ENCODE results near the gene SP140.
A peak's percentile ranks its signal among the peaks of the same experiment; 100 is the strongest.

The SP140 gene

DNA sequence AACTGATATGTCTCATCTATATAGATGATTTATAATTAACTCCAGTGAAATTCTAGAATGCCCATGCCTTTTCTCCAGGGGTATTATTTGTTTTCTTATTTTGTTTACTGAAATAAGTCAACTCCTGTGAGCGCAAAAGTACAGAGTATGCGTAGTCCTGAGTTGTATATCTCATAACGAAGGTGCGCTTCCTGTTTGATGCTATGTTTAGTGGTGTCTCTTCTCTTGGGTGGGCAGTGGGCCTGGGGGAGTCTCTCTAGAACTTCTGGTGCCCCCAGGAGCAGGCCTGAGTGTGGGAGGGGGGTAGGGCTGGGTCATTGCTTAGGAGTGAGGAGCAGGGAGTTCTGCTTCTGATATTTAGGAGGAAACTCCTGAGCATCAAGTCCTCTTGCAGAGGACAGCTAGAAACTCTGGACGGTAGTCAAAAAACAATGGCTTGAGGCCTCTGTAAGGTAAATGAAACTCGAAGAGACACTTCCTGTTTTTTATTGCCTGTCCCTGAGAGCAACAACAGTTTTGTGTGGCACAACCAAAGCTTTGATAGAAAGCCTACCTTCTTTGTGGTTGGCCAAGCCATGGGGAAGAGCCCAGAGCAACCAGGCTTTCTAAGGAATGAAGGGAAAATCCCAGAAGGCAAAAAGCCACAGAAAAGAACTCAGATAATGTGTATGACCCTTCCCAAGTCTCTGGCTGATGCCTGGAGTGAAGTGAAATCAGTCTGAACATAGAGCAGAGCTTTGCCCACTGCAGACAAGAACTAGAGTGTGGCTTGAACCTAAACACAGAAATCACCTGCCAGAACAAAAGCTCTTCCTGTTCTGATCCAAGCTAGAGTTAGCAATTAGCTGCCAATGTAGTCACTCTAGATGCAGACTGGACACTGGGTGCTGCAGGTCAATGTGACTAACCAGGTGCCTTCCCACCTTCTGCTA lies 92.9 kb downstream of the SP140 start:
- Mint-ChIP-seq H3K36me3 (ENCODE audit: low read depth) (peaks cover 63% of the 10 kb centered on the region), H3K4me1 (ENCODE audit: low read depth) (peaks cover 46% of the 10 kb centered on the region), H3K9me3 (peaks cover 14% of the 10 kb centered on the region), H3K27me3 (ENCODE audit: low read depth) (no peaks in the 10 kb centered on the region), H3K27ac (peak overlapping the region; percentile 95), H3K4me3 (peak overlapping the region; percentile 78)
- no peak for DNase-seq (ENCODE audit: low spot score)

DNA sequence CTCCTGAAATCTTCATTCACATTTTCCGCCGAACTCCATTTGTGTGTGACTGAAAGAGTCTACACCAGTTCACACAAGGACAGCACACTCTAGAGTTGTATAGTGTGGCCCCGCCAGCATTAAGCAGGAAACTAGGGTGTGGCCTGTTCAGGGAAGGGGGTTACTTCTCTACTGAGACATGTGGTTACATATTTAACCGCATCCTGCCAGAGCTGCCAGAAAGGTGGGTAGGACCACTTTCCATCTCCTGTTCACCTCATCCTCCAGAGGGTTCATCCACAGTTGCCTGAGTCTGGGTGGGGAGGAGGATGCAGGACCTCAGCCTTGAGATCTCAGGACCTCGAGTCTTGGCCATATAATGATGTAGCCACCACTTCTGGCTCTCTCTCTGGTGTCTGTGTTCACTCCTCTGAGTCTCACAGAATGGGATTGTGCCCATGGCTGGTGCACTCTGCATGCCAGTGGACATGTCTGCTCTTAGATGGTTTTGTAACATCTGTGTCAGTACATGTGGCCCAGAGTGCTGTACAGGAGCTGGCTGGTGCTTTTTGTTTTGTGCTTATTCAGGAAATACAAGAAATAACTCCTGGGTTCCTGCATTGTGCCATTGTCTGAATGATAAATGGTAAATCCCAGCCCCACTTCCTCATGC lies 93.8 kb downstream of the SP140 start:
- DNase-seq (ENCODE audit: low spot score) = peak; percentile 72
- Mint-ChIP-seq H3K36me3 (ENCODE audit: low read depth) (peaks cover 56% of the 10 kb centered on the region), H3K4me1 (ENCODE audit: low read depth) (peaks cover 51% of the 10 kb centered on the region)

DNA sequence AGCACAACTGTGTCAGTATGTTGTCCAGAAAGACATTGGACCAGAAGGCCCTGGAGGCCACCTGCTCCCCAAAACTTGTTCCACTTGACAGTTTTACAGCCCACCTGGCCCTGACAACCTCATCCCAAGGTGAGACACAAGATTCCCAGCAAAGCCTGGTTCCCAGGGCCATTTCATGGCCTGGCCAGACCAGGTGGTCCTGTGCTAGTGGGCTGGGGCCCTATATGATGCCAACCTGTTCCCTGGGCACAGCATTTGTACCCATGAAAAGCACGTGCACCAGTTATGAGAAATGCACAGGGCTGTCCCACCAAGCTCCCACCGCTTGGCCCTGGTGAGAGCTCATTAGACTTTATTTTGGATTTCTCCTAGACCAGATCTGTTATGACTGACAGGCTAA lies 95.5 kb downstream of the SP140 start:
- no peak for DNase-seq (ENCODE audit: low spot score)
- peak overlapping the region; percentile 69 for H3K27ac Mint-ChIP-seq
- peak overlapping the region; percentile 66 for H3K4me3 Mint-ChIP-seq
- peaks cover 61% of the 10 kb centered on the region for H3K4me1 Mint-ChIP-seq (ENCODE audit: low read depth)
- no peaks in the 10 kb centered on the region for H3K27me3 Mint-ChIP-seq (ENCODE audit: low read depth)
- peaks cover 47% of the 10 kb centered on the region for H3K36me3 Mint-ChIP-seq (ENCODE audit: low read depth)
- H3K9me3 Mint-ChIP-seq = peaks cover 14% of the 10 kb centered on the region

More for the DNA sequence above, 93.8 kb downstream of the SP140 start:
- H3K4me3 Mint-ChIP-seq = peak overlapping the region; percentile 78
- peaks cover 14% of the 10 kb centered on the region for H3K9me3 Mint-ChIP-seq
- peak overlapping the region; percentile 95 for H3K27ac Mint-ChIP-seq
- H3K27me3 Mint-ChIP-seq (ENCODE audit: low read depth) = no peaks in the 10 kb centered on the region

DNA sequence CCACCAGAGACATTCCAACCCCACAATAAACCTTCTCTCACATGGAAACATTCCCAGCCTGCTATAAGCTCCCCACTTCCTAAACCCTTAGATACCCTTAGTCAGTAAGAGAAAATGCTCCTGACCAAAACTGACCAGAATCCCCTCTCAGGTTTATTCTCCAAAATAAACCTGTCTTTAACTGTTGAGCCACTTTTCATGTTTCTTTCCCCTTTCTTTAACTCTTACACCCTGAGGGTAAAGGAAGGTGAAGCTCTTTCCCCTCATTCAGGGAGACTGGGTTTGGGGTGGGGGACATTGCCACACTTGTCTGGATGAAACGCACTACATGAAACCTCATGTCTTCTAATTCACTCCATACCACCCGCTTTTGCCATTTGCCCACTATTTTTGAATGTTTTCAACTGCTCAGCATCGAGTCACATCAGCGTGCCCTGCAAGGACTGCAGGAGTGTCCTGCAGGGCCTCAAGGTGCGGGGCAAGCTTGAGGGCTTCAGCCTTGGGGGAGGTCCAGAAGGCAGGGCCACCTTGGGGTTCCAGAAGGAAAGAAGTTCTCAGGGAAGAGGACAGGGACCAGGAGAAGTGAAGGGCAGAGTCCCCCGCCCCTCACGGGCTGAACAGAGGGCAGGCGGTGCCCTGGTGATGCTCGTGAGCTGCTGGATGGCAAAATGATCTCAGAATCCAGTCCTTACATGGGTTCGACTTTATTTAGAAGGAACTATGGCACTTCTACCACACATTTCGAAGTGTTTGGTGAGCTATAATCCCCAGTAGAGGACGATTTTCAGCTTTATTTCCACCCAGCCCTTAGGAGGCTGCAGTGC lies 97.2 kb downstream of the SP140 start:
- peaks cover 14% of the 10 kb centered on the region for H3K9me3 Mint-ChIP-seq
- DNase-seq (ENCODE audit: low spot score) = no peak
- H3K27me3 Mint-ChIP-seq (ENCODE audit: low read depth) = no peaks in the 10 kb centered on the region
- H3K27ac Mint-ChIP-seq = peak overlapping the region; percentile 67
- peaks cover 47% of the 10 kb centered on the region for H3K36me3 Mint-ChIP-seq (ENCODE audit: low read depth)
- no peak overlapping the region for H3K4me3 Mint-ChIP-seq
- H3K4me1 Mint-ChIP-seq (ENCODE audit: low read depth) = peaks cover 59% of the 10 kb centered on the region

DNA sequence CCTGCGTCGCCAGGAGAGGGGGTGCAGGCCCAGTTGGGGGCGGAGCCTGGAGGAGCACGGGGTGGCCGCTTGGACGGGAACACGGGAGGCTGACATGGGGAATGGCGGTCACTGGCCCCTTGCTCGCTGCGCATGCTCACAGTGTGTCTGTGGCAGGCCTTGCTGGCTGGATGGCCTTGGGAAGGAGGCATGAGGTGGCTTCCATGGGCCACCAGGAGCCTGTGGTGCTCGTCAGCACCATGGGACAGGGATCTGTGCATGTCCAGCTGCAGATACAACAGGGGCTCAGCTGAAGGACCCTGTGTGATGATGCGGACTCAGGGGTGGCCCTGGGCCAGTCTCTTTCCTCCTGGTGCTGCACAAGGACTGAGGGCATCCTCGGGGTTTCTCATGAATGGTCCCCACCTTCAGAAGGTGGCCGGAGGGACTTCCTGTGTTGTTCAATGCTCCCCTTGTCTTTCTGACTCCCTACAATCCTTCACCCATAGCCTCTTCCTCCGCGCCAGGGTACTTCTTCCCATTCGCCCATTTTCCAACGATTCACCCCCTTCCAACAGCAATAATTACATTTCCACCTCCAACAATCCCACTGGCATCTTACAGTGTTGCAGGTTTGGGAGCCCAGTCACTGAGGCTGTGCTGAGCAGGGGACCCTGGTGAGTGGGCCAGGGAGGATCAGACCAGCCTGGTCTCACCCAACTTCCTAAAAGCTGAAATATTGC lies 98.0 kb downstream of the SP140 start:
- no peak overlapping the region for H3K27ac Mint-ChIP-seq
- peaks cover 54% of the 10 kb centered on the region for H3K4me1 Mint-ChIP-seq (ENCODE audit: low read depth)
- no peaks in the 10 kb centered on the region for H3K27me3 Mint-ChIP-seq (ENCODE audit: low read depth)
- H3K36me3 Mint-ChIP-seq (ENCODE audit: low read depth) = peaks cover 46% of the 10 kb centered on the region
- DNase-seq (ENCODE audit: low spot score) = no peak
- peaks cover 11% of the 10 kb centered on the region for H3K9me3 Mint-ChIP-seq
- no peak overlapping the region for H3K4me3 Mint-ChIP-seq

GRCh38 chr2:230324503-230324902 lies 99.0 kb downstream of the SP140 start:
- Mint-ChIP-seq H3K36me3 (ENCODE audit: low read depth) (peaks cover 55% of the 10 kb centered on the region), H3K27me3 (ENCODE audit: low read depth) (no peaks in the 10 kb centered on the region), H3K27ac (no peak overlapping the region), H3K4me1 (ENCODE audit: low read depth) (peaks cover 57% of the 10 kb centered on the region), H3K4me3 (no peak overlapping the region), H3K9me3 (peaks cover 11% of the 10 kb centered on the region)
- DNase-seq (ENCODE audit: low spot score) = no peak

- Mint-ChIP-seq H3K36me3 (ENCODE audit: low read depth) (peaks cover 62% of the 10 kb centered on the region), H3K27ac (peak overlapping the region; percentile 79), H3K4me3 (peak overlapping the region; percentile 97), H3K4me1 (ENCODE audit: low read depth) (peaks cover 63% of the 10 kb centered on the region), H3K27me3 (ENCODE audit: low read depth) (no peaks in the 10 kb centered on the region), H3K9me3 (peaks cover 11% of the 10 kb centered on the region)
- no peak for DNase-seq (ENCODE audit: low spot score)
Observed at GRCh38 chr2:230325316-230326243, 100.0 kb downstream of the SP140 start.

GRCh38 chr2:230326453-230327417 lies 101.2 kb downstream of the SP140 start, which contains the start of gene SP140L:
Gene SP140L (plus strand): TSS chr2:230327193. CDS start chr2:230327270, 77 bp downstream.
- Mint-ChIP-seq H3K36me3 (ENCODE audit: low read depth) (peaks cover 64% of the 10 kb centered on the region), H3K9me3 (peaks cover 6% of the 10 kb centered on the region), H3K27ac (peak within 1 kb of the TSS; percentile 92), H3K4me3 (peak within 1 kb of the TSS; percentile 97), H3K4me1 (ENCODE audit: low read depth) (peaks cover 62% of the 10 kb centered on the region), H3K27me3 (ENCODE audit: low read depth) (no peaks in the 10 kb centered on the region)
- peak; percentile 76 for DNase-seq (ENCODE audit: low spot score)

GRCh38 chr2:230327418-230328154 lies 102.0 kb downstream of the SP140 start:
- H3K4me3 Mint-ChIP-seq = peak overlapping the region; percentile 97
- H3K27me3 Mint-ChIP-seq (ENCODE audit: low read depth) = no peaks in the 10 kb centered on the region
- H3K36me3 Mint-ChIP-seq (ENCODE audit: low read depth) = peaks cover 64% of the 10 kb centered on the region
- H3K27ac Mint-ChIP-seq = peak overlapping the region; percentile 92
- no peak for DNase-seq (ENCODE audit: low spot score)
- H3K4me1 Mint-ChIP-seq (ENCODE audit: low read depth) = peaks cover 62% of the 10 kb centered on the region
- peaks cover 3% of the 10 kb centered on the region for H3K9me3 Mint-ChIP-seq

- Mint-ChIP-seq H3K4me1 (ENCODE audit: low read depth) (peaks cover 61% of the 10 kb centered on the region), H3K27me3 (ENCODE audit: low read depth) (no peaks in the 10 kb centered on the region), H3K27ac (peak overlapping the region; percentile 64), H3K36me3 (ENCODE audit: low read depth) (peaks cover 66% of the 10 kb centered on the region), H3K9me3 (no peaks in the 10 kb centered on the region), H3K4me3 (peak overlapping the region; percentile 97)
- DNase-seq (ENCODE audit: low spot score) = no peak
Observed at GRCh38 chr2:230328155-230328458, 102.6 kb downstream of the SP140 start.

GRCh38 chr2:230329946-230330605 lies 104.5 kb downstream of the SP140 start:
- Mint-ChIP-seq H3K9me3 (no peaks in the 10 kb centered on the region), H3K4me3 (peak overlapping the region; percentile 97), H3K36me3 (ENCODE audit: low read depth) (peaks cover 75% of the 10 kb centered on the region), H3K4me1 (ENCODE audit: low read depth) (peaks cover 70% of the 10 kb centered on the region), H3K27ac (peak overlapping the region; percentile 64), H3K27me3 (ENCODE audit: low read depth) (no peaks in the 10 kb centered on the region)
- no peak for DNase-seq (ENCODE audit: low spot score)
